GM19035 (cell line): ENCODE measurements around the gene HSPA1B.
"Not testable (repeated sequence)": the region's sequence is repeated elsewhere in the genome, so short reads cannot be mapped to it uniquely, and the experiment has no call there.

Source experiments
- ATAC-seq: cut with Tn5 transposase; IDR thresholded peaks from one replicate; pipeline ENCODE4 v1.9.1; 2021; ENCODE audit not compliant: unreplicated experiment

Gene HSPA1B

DNA sequence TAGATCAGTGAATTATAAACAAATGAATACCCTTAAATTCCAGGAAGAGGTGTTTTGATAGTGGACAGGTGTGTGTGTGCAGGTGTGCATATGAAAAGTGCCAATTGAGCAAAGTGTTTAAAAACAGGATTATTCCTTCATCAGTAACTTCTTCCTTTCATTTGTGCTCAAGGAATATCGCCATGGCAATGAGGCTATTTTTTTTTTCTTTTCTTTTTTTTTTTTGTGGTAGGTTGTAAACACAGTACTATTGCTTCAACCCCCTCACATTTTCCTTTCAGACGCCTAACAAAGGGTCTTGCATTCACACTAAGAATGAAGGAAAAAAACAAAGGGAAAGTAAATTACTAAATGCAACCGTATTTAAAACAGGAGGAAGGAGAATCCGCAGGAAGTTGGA lies 2.0 kb upstream of the HSPA1B start:
- ATAC-seq, result no peak

DNA sequence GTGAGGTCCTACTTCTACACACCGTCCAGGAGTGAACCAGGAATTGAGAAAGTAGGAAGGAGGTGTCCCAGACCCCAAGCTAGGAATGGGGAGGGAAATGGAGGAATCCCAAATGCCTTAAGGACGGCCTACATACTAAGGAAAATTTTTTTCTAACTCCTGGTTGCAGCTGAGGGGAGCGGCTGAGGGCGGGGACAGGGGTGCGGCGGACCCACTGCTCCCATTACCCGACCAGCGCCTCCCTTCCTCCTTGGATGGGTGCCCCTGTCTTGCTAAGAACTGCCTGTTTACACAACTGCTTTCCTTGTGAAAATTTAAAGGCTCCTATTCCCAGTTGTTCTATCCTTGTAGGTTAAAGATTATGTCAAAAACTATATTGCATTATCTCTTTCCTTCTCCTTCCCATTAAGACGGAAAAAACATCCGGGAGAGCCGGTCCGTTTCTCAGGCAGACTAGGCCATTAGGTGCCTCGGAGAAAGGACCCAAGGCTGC lies 699 bp upstream of the HSPA1B start:
- no peak for ATAC-seq

DNA sequence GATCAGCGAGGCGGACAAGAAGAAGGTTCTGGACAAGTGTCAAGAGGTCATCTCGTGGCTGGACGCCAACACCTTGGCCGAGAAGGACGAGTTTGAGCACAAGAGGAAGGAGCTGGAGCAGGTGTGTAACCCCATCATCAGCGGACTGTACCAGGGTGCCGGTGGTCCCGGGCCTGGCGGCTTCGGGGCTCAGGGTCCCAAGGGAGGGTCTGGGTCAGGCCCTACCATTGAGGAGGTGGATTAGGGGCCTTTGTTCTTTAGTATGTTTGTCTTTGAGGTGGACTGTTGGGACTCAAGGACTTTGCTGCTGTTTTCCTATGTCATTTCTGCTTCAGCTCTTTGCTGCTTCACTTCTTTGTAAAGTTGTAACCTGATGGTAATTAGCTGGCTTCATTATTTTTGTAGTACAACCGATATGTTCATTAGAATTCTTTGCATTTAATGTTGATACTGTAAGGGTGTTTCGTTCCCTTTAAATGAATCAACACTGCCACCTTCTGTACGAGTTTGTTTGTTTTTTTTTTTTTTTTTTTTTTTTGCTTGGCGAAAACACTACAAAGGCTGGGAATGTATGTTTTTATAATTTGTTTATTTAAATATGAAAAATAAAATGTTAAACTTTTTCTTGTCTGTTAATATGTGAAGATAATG lies 2.2 kb downstream of the HSPA1B start:
- no peak for ATAC-seq

DNA sequence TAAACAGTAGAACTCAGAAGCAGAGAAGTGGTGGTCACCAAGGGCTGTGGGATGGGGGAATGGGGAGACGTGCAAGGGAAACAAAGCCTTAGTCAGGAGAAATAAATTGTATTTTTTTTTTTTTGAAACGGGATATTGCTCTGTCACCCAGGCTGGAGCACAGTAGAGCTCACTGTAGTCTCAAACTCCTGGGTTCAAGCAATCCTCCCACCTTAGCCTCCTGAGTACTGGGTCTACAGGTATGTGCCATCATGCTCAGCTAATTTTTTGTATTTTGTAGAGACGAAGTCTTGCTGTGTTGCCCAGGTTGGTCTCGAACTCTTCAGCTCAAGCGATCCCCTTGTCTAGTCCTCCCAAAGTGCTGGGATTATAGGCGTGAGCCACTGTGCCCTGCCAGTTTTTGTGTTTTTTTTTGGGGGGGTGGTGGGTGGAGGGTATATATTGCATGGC lies 3.4 kb downstream of the HSPA1B start:
- ATAC-seq, result no peak

DNA sequence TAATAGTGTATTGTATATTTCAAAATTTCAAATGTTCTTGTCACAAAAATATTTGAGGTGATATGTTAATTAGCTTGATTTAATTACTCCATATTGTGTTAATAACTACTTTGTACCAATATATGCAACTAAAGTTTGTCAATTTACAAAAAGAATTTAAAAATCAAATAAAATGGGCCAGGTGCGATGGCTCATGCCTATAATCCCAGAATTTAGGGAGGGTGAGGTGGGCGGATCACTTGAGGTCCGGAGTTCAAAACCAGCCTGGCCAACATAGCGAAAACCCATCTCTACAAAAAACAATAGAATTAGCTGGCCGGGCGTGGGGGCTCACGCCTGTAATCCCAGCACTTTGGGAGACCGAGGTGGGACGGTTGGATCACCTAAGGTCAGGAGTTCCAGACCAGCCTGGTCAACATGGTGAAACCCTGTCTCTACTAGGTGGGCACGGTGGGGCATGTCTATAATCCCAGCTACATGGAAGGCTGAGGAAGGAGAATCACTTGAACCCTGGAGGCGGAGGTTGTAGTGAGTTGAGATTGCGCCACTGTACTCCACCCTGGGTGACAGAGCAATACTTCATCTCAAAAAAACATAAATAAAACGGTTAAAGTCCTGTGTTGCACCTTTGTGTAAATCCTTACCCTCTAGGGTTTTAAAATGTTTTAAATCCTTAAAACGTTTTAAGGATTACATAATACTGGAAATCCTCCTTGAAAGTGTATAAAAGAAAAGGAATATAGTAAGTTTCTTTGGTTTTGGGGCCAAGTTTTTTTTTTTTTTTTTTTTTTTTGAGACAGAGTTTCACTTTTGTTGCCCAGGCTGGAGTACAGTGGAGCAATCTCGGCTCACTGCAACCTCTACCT lies 4.0 kb downstream of the HSPA1B start:
- ATAC-seq, result no peak

DNA sequence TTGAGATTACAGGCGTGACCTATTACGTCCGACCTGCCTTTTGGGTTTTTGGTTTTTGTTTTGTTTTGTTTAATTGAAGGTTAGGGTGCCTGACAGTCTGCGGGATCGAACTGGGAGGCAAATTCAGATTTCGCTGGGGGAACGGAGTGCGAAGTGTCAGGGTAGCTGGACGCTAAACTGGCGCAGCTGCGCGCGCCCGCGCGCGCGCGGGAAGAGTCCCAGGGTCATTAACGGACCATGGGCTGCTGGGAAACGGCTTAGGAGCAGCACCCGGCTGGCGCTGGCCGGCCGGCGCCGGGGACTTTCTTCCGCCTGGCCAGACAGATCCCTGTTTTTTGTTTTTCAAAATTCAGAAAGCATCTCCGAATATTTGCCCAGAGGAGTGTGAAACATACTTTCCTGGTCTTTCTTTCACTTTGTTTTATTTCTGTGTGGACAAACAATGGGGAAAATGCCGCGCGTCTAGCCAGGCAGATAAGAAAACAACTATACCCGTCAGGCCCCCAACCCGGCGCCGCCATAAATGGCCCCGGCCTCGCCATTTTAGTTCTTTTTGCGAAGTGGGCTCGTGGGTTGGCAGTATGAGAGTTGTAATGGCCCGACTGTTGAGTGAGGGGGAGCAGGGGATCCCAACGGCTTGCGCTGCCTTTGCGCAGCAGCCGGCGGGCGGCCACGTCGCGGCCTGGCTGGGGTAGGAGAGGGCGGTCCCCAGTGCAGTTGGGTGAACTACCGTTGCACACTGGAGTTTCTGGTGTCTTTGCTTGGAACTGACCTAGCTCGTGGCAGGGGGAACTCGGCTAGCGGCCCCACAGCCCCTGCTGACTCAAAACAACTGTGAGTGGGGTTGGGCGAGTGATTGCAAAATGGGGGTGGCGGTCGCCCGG lies 7.1 kb downstream of the HSPA1B start:
- no peak for ATAC-seq

DNA sequence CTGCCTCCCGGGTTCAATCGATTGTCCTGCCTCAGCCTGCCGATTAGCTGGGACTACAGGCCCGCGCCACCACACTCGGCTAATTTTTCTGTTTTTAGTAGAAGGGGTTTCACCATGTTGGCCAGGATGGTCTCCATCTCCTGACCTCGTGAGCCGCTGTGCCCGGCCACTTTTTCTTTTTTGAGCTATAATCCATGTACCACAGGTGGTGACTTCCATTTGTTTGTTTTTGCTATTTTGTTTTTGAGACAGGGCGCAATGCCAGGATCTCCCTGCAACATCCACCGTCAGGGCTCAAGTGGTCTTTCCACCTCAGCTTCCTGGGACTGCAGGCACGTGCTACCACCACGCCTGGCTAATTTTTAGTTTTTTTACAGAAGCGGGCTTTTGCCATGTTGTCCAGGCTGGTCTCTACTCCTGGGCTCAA lies 8.5 kb downstream of the HSPA1B start:
- ATAC-seq, result no peak

DNA sequence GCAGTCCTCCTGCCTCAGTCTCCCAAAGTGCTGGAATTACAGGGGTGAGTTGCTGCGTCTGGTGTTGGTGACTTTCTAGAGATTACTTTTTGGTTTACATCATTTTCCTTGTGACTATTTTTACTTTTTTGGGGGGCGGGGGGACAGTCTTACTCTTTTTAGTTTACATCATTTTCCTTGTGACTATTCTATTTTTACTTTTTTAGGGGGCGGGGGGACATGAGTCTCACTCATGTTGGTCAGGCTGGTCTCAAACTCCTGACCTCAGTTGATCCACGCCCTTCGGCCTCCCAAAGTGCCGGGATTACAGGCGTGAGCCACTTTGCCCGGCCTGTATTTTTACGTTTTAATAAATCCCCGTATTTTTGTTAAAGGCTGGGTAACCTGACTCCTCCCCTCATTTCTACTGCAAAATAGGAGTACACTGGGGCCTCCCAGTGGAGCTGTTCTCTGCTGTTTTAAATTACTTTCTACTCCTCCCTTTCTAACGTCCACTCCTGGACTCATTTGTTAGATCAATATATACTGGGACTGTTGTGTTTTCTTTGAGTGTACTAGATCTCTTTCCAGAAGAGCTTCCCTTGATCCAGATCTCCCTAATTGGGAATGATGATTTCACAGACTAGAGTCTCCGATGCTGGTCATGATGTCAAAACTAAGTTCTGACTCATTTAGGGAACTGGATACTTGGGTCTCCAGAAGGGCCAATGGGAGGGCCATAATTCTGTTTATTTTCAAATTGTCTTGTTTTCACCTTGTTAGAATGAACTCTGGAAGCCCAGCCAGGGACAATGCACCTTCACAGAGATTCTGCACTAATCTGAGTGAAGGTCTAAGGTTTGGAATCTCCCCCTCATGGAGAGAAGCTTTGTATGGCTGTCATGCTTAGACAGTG lies 9.2 kb downstream of the HSPA1B start:
- no peak for ATAC-seq

DNA sequence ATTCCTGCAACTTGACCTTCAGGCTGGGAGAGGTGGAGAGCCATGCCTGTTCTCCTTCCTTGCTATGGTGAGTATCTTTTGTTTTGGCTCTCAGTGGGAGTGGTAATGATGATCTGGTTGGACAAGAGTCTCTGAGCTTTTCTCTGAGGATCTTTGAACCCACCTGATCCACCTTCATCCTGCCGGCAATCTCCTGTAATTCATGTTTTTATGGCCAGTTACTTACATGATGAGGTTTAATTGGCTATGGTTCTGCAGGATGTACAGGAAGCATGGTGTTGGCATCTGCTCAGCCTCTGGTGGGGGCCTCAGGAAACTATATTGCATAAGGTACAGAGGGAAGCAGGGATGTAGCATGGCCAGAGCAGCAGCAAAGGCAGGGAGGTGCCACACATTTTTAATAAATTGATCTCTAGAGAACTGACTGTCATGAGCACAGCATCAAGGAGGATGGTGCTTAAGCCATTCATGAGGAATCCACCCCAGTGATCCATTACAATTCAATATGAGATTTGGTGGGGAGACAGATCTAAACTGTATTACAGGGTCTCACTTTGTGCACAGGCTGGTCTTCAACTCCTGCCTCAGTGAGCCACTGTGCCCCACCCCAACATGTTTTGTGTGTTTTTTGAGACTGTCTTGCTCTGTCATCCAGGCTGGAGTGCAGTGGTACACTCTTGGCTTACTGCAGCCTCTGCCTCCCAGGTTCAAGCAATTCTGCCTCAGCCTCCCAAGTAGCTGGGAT lies 10.0 kb downstream of the HSPA1B start:
- no peak for ATAC-seq

DNA sequence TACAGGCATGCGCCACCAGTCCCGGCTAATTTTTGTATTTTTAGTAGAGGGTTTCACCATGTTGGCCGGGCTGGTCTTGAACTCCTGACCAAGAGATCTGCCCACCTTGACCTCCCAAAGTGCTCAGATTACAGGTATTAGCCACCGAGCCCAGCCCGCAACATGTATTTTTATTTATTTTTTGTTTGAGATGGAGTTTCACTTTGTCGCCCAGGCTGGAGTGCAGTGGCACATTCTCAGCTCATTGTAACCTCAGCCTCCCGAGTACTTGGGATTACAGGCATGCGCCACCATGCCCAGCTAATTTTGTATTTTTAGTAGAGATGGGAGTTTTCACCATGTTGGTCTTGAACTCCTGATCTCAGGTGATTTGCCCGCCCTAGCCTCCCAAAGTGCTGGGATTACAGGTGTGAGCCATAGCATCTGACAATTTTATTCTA lies 10.6 kb downstream of the HSPA1B start:
- not testable (repeated sequence) for ATAC-seq

DNA sequence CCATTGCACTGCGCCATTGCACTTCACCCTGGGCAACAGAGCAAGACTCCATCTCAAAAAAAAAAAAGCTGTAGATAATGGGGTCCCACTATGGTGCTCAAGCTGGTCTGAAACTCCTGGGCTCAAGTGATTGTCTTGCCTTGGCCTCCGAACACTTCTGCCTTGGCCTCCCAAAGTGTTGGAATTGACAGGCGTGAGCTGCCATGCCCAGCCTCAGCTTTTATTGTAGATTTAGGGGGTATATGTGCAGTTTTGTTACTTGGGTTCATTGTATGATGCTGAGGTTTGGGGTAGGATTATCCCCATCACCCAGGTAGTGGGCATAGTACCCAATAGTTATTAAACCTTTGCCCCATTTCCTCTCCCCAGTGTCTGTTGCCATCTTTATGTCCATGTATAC lies 11.4 kb downstream of the HSPA1B start:
- ATAC-seq, result no peak

DNA sequence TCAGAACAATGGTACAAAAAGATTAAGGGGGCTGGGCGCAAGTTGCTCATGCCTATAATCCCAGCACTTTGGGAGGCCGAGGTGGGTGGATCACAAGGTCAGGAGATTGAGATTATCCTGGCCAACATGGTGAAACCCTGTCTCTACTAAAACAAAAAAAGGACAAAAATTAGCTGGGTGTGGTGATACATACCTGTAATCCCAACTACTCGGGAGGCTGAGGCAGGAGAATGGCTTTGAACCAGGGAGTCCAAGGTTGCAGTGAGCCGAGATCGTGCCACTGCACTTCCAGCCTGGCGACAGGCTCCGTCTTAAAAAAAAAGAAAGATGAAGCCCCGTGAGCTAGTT lies 12.2 kb downstream of the HSPA1B start:
- ATAC-seq, result not testable (repeated sequence)

DNA sequence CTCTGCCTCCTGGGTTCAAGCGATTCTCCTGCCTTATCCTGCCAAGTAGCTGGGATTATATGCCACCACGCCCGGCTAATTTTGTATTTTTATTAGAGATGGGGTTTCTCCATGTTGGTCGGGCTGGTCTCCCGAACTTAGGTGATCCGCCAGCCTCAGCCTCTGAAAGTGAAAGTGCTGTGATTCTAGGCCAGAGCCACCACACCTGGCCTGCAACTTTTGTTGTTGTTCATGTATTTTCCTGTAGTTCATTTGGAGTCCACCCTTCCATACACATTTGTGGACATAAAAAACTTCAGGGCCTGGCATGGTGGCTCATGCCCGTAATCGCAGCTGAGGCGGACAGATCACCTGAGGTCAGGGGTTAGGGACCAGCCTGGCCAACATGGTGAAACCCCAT lies 14.5 kb downstream of the HSPA1B start:
- ATAC-seq, result no peak

DNA sequence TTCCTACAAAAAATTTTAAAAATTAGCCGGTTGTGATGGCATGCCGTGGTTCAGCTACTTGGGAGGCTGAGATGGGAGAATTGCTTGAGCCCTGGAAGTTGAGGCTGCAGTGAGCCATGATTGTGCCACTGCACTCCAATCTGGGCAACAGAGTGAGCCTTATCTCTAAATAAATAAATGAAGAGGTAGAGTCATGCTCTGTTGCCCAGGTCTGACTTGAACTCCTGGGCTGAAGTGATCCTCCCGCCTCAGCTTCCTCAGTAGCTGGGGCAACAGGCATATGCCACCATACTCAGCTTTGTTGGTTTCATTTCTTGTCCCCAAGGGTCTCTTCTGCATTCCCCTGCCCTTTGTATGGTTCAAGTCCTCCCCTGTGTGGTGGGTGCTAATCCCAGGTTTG lies 17.0 kb downstream of the HSPA1B start:
- ATAC-seq, result no peak

DNA sequence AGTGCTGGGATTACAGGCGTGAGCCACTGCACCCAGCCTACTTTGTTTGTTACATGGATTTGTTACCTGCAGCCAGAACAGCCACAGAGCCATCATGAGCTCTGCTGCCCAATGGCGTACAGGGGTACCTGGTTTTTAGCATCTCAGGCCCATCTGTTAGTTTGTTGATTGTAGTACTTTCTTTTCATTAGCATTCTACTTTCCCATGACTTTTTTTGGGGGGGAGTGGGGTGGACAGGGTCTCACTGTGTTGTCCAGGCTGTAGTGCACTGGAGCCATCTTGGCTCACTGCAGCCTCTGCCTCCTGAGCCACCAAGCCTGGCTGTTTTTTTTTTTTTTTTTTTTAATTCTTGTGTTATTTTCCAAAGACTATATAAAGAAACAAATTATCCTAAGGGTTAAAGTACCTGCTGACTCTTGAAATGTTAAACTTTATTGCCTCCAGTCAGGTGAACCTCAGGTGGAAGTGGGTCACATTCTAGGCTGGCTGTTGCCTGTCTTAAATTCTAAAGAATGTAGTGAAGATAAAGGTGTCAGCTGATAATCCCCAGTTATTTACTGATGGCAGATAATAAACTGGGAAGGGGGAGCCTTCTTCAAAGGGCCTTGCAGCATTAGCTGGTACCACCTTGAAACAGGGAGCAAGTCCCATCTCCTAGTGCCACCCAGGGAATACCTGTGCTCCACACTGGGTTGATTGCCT lies 19.9 kb downstream of the HSPA1B start:
- no peak for ATAC-seq

DNA sequence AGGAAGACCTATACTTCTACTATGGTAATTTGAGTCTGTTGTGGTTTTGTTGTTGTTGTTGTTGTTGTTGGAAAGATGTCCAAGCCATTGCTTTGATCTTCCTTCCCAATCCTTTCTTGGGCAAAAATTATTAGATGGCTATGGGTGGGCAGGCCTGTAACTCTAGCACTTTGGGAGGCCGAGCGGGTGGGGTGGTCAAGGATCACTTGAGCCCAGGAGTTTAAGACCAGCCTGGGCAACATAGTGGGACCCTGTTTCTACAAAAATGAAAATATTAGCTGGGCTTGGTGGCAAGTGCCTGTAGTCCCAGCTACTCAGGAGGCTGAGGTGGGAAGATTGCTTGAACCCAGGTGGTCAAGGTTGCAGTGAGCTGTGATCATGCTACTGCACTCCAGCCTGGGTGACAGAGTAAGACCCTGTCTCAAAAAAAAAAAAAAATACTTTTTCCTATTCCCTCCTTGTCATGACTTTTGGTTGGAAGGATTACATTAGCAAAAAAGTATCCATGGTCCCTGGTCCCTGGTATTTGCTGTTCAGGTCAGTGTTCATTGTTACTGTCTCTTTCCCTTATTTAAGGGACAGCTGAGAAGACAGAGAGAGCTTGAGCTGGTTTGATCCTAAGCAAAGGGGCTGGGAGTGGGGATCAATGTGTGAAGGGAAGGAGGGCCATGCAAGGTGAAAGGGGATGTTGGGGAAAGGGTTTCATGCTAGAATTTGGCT lies 23.4 kb downstream of the HSPA1B start:
- ATAC-seq, result no peak

DNA sequence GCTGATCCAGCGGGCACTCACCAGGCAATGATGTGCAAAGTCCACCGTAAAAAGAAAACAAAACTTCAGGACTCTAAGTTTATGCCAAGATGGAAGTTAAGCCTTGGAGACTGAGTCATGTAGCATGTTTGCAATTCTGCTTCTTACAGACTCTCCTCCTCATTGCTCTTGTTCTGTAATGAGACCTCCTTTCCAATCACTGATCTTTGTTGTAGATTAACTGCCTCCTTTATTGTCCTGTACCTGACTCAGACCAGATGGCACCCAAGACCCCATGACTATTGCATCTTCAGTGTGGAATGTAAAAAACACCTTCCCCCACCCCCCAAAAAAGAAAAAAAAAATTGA lies 23.9 kb downstream of the HSPA1B start:
- no peak for ATAC-seq

DNA sequence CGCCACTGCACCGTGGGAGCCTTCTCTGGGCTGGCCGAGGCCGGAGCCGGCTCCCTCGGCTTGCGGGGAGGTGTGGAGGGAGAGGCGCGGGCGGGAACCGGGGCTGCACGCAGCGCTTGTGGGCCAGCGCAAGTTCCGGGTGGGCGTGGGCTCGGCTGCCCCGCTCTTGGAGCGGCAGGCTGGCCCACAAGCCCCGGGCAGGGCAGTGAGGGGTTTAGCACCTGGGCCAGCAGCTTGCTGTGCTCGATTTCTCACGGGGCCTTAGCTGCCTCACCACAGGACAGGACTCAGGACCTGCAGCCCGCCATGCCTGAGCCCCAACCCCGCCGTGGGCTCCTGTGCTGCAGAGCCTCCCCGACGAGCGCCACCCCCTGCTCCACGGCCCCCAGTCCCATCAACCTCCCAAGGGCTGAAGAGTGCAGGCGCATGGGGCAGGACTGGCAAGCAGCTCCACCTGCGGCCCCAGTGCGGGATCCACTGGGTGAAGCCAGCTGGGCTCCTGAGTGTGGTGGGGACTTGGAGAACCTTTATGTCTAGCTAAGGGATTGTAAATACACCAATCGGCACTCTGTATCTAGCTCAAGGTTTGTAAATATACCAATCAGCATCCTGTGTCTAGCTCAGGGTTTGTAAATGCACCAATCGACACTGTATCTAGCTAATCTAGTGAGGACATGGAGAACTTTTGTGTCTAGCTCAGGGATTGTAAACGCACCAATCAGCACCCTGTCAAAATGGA lies 24.6 kb downstream of the HSPA1B start:
- not testable (repeated sequence) for ATAC-seq
